Cerebellar cortex (tissue), 1 donor: ENCODE results near the gene GIN1.
"Not testable (repeated sequence)": the region's sequence is repeated elsewhere in the genome, so short reads cannot be mapped to it uniquely, and the experiment has no call there.

Experiments used
- DNase-seq: peaks from one replicate; pipeline ENCODE4 v3.0.0-alpha.2; 2015; ENCODE audit warnings: low spot score

Gene GIN1

GRCh38 chr5:103109277-103109676 is 10.7 kb downstream of the GIN1 start:
- no peak for DNase-seq

GRCh38 chr5:103108086-103108485 is 11.9 kb downstream of the GIN1 start:
- DNase-seq, result no peak

GRCh38 chr5:103102234-103102633 is 17.7 kb downstream of the GIN1 start:
- DNase-seq, result no peak

- DNase-seq, result no peak
Measured at GRCh38 chr5:103101079-103101750, 18.7 kb downstream of the GIN1 start.

DNA sequence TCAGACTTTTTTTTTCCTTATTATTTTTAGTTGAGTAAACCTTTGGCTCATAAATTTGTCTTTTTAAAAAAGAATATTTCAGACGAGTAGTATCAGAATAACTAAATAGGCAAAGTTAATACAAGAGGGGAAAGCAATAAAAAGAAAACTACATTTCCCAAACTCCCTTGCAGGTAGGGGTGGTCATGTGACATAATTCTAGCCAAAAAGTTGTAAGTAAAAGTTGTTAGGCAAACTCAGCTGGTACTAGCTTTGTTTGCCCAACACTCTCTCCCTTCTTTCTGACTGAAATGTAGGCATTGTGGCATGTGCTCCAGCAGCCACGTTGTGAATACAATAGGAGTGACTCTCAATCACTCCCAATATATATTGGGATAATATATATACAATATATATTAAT is 20.9 kb downstream of the GIN1 start:
- DNase-seq, result no peak

- no peak for DNase-seq
Measured at GRCh38 chr5:103094737-103095136, 25.2 kb downstream of the GIN1 start.

GRCh38 chr5:103093727-103094126 is 26.2 kb downstream of the GIN1 start:
- DNase-seq, result no peak

DNA sequence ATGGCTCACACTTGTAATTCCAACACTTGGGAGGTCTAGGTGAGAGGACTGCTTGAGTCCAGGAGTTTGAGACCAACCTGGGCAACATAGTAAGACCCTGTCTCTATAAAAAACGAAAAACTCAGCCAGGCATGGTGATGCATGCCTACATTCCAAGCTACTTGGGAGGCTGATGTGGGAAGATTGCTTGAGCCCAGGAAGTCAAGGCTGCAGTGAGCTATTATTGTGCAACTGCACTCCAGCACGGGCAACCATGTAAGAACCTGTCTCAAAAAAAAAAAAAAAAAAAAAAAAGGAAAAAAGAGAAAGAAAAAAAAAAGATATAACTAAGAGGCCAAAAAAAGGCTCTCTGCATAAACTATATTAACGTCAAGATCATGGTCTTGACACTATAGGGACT is 27.3 kb downstream of the GIN1 start:
- no peak for DNase-seq

DNA sequence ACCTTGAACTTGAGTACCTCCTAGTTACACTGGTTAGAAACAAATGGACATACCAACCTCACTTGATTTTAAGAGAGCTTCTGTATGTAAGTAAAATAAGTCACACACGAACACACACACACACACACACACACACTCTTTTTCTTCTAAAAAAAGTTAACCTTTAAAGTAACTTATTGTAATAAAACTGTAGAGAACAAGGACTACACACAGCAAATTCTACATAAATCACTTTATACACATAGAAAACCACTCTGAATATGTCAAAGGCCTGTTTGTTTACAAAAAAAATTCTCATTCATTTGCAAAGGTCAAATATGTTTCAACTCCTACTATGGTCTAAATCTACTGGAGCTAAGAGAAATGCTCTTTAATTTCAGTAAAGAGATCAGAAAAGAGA is 29.1 kb downstream of the GIN1 start:
- no peak for DNase-seq

GRCh38 chr5:103089272-103089671 is 30.7 kb downstream of the GIN1 start:
- no peak for DNase-seq

DNA sequence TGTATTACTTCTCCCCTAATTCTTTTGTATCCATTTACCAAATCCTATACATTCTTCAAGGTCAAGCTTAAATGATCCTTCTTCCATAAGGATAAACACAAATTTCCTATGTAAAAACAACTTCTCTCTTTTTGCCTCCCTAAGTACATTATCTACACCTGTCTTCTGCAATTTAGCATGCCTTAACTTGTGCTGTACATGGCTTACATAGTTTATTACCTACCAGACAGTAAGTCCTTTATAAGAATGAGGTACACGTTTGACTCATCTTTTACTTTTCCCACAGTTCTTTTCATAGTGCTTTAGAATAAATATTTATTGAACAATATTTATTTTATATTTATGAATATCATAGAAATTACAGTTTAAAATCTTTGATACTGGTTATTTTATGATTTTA is 33.4 kb downstream of the GIN1 start:
- DNase-seq, result no peak

GRCh38 chr5:103079796-103080195 is 40.1 kb downstream of the GIN1 start:
- no peak for DNase-seq

DNA sequence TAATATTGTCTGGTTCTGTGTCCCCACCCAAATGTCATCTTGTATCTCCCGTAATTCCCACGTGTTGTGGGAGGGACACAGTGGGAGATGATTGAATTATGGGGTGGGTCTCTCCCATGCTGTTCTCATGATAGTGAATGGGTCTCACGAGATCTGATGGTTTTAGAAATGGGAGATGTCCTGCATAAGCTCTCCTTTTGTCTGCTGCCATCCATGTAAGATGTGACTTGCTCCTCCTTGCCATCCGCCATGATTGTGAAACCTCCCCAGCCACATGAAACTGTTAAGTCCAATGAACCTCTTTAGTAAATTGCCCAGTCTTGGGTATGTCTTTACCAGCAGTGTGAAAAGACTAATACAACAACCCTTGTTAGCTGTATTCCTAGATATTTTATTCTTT is 44.5 kb downstream of the GIN1 start:
- no peak for DNase-seq

DNA sequence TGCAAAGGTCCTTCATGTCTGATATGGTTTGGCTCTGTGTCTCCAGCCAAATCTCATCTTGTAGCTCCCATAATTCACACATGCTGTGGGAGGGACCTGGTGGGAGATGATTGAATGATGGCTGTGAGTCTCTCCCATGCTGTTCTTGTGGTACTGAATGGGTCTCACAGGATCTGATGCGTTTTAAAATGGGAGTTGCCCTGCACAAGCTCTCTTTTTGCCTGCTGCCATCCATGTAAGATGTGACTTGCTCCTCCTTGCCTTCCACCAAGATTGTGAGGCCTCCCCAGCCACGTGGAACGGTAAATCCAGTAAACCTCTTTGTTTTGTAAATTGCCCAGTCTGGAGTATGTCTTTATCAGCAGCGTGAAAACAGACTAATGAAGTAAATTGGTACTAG is 46.4 kb downstream of the GIN1 start:
- not testable (repeated sequence) for DNase-seq

GRCh38 chr5:103066326-103066725 is 53.6 kb downstream of the GIN1 start:
- no peak for DNase-seq

GRCh38 chr5:103060424-103060954 is 59.4 kb downstream of the GIN1 start:
- DNase-seq, result no peak

GRCh38 chr5:103059525-103059924 is 60.4 kb downstream of the GIN1 start:
- no peak for DNase-seq

GRCh38 chr5:103057208-103058130 is 62.5 kb downstream of the GIN1 start:
- no peak for DNase-seq

GRCh38 chr5:103046706-103047105 is 73.2 kb downstream of the GIN1 start:
- not testable (repeated sequence) for DNase-seq

DNA sequence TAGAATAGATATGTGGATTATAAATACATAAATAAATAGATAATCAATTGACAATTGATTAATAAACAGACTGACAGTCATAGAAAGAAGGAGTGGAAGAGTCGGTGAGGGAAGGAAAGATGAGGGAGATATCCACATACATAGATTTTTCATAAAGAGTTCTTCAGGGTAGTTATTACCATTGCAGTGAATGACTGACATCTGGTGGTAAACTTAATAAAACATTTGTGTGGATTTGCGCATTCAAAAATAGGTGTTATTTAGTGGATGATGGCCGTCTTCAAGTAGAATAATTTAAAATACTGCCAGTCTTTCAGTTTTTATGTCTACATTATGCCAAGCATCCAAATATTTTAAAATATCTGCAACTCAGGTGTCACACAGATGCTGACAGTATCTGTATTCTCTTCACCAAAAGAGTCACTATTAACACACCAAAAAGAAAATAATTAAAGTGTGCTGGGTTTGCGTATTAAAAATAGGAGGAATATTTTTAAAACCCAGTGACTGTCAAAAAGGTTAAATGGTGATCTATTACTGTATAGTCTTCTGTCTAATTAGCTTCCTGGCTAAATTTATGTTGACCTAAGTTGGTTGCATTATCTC is 78.8 kb downstream of the GIN1 start:
- peak; percentile 58 for DNase-seq

GRCh38 chr5:103037673-103038455 is 82.1 kb downstream of the GIN1 start:
- no peak for DNase-seq

DNA sequence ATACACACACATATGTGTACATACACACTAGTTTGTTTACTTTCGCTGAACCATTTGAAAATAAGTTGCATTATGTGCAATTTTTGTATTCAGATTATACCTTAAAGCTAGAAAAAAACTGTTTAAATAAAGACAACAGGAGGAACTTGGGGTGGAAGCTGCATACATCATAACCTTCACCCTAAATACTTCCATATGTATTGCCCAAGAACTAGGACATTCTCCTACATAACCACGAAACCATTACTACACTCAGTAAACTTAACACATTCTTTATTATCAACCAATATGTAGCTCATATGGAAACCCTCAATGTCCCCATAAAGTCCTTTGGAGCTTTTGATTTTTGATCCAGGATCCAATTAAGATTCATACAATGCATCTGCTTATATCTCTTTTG is 83.3 kb downstream of the GIN1 start:
- DNase-seq, result no peak
